DMS153 (cell line): Measurements from ENCODE around the gene QSER1.
"Not testable (repeated sequence)": the region's sequence is repeated elsewhere in the genome, so short reads cannot be mapped to it uniquely, and the experiment has no call there.

Experiments used
- DNase-seq: peaks from one replicate; lab custom pipeline; 2025; lab: John Stamatoyannopoulos, UW

The QSER1 gene

GRCh38 chr11:32935462-32936029 lies 42.9 kb downstream of the QSER1 start:
- DNase-seq: no peak

DNA sequence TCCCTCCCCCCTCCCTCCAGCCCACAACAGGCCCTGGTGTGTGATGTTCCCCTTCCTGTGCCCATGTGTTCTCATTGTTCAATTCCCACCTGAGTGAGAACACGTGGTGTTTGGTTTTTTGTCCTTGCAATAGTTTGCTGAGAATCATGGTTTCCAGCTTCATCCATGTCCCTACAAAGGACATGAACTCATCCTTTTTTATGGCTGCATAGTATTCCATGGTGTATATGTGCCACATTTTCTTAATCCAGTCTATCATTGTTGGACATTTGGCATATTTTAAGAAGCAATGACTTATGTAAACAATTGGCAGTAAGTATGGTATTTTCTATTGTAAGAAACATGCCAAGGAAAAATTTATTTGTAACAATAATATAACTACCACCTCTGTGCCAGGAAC lies 43.6 kb downstream of the QSER1 start:
- DNase-seq: not testable (repeated sequence)

DNA sequence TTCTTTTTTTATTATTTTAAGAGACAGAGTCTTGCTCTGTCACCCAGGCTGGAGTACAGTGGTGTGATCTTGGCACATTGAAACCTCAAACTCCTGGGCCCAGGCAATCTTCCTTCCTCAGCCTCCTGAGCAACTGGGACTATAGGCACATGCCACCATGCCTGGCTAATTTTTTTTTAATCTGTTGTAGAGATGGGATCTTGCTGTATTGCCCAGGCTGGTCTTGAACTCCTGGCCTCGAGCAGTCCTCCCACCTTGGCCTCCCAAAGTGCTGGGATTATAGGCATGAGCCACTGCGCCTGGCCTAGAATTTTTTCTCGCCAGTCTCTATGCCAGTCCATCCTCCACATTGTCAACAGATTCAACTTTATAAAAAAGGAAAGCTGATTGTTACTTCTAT lies 44.7 kb downstream of the QSER1 start:
- DNase-seq: not testable (repeated sequence)

GRCh38 chr11:32939046-32939445 lies 46.4 kb downstream of the QSER1 start:
- DNase-seq: no peak

DNA sequence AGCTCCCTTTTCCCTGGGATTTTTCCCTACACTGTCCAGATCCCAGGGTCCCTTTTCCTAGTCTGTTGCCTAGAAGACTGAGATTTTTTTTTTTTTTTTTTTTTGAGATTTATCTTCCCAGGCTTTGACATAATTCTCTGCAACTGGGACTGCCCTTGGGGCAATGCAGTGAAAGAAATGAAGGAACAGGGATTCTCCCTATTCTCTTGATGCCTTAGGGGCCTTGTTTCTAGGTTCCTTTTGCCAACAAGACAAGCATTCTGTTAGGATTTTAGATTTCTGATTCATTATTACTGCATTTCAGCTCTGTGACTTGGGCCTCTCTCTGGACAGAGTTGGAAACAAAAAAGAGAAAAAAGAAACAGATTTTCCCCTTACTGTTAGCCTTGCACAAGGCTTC lies 47.3 kb downstream of the QSER1 start:
- no peak for DNase-seq

- no peak for DNase-seq
These were observed 48.3 kb downstream of the QSER1 start for GRCh38 chr11:32940865-32941264.

DNA sequence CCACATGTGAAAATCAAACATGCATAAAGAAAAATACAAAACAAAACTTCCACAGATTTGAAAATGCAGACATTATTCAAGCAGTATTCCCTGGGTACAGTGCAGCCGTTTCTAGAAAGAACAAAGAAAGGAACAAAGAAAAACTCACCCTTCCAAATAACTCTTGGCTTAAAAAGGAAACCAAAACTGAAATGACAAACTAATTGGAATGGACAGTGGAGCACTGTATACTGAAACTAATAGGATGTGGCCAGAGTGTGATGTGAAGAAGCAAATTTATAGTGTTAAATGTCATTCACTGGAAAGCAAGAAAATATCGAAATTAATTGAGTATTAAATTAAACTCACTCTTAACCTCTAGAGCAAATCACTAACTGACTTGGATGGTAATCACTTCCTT lies 55.4 kb downstream of the QSER1 start:
- no peak for DNase-seq

DNA sequence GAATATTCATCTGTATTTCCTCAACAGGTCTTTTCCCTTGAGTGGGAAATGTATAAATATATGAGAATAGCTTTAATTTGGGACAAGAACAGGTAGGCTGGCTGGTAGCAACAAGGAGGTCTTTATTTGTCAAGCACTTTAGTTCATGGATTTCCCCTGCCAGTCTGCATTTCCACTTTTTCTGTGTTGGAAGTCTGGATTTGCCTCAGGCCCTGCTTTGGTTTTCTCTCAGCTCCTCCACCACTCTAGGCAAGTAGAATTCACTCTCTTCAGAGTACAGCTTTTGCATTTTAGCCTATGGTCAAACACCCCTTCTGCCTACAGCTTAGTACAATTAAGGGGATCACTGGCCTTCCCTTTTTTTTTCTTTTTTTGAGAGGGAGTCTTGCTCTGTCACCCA lies 57.1 kb downstream of the QSER1 start:
- no peak for DNase-seq

GRCh38 chr11:32952421-32952820 lies 59.8 kb downstream of the QSER1 start:
- DNase-seq: no peak

DNA sequence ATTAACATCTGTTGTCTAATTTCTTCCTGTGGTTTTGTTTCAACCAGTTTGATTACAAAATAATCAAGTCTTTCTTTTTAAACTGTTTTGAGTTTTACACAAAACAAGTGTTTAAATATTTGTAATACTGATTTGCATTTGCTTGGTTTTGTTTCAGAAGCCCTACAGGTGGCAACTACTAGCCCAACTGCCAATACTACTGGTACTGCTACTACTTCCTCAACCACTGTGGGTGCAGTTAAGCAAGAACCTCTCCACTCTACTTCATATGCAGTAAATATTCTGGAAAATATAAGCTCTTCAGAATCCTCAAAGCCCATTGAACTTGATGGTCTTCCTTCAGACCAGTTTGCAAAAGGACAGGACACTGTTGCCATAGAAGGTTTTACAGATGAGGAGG lies 61.1 kb downstream of the QSER1 start:
- no peak for DNase-seq

GRCh38 chr11:32960553-32961164 lies 68.0 kb downstream of the QSER1 start:
- DNase-seq: peak; percentile 44

DNA sequence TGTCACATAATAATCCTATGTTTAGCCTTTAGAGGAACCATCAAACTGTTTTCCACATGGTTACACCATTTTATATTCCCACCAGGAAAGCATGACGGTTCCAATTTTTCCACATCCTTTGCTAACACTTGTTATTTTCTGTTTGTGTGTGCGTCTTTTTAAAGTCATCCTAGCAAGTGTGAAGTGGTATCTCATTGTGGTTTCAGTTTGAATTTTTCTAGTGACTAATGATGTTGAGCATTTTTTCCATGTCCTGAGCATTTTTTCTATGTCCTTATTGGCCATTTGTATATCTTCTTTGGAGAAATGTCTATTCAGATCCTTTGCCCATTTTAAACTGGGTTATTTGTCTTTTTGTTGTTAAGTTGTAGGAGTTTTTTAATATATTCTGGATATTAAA lies 69.4 kb downstream of the QSER1 start:
- DNase-seq: no peak

DNA sequence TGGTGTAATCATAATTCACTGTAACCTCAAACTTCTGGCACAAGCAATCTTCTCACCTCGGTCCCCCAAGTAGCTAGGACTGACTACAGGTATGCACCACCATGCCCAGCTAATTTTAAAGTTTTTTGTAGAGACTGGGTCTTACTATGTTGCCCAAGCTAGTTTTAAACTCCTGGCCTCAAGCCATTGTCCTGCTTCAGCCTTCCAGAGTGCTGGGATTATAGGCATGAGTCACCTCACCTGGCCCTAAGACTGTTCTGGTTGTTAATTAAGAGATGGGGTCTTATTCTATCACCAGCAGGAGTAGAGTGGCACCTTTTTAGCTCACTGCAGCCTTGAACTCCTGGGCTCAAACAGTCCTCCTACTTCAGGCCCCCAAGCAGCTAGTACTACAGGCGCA lies 71.1 kb downstream of the QSER1 start:
- DNase-seq: no peak

- no peak for DNase-seq
These were observed 75.9 kb downstream of the QSER1 start for GRCh38 chr11:32968541-32968940.

DNA sequence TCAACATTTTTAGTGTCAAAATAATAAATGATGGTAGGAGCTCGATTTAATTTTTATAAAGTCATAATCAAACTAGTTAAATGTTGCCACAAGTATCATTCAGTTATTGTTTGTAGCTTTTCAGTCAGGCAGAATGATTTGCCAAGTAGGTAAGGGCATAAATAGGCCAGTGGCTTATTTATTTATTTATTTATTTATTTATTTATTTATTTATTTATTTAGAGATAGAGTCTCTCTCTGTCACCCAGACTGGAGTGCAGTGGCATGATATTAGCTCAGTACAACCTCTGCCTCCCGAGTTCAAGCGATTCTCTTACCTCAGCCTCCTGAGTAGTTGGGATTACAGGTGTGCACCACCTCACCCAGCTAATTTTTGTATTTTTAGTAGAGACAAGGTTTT lies 79.6 kb downstream of the QSER1 start:
- DNase-seq: not testable (repeated sequence)

DNA sequence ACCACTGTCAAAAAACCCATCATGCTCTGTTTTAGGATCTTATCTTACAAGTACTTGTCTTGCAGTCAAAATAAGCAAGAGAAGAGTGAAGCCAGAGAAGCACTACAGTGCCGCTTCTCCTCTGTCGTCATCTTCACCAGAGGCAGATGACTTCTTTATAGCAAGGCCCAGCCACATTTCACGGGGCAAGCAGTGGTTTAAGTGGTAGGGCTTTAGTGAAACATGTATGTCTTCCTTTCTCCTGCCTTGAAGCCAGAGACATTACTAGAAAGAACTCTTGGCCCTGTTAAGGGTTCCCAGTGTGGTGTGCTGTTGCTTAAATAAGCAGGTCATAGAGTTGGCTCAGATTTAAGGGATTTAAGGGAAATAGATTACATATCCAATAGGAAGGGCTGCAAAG lies 80.2 kb downstream of the QSER1 start:
- DNase-seq: no peak

DNA sequence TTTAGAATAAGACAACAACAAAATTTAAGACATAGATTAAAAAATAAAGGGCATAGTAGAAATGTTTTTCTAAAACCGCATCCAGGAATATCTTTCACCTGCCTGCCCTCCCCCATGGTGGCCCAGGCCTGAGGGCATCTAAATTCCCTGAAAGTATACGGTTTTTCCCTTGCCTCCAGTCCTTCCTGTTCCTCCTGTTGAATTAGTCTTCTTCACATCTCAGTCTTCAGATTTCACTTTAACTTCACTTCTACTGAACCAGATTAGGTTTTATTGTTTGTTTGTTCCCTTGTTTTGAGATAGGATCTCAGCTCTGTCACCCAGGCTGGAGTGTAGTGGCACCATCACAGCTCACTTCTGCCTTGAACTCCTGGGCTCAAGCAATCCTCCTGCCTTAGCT lies 90.0 kb downstream of the QSER1 start:
- no peak for DNase-seq

DNA sequence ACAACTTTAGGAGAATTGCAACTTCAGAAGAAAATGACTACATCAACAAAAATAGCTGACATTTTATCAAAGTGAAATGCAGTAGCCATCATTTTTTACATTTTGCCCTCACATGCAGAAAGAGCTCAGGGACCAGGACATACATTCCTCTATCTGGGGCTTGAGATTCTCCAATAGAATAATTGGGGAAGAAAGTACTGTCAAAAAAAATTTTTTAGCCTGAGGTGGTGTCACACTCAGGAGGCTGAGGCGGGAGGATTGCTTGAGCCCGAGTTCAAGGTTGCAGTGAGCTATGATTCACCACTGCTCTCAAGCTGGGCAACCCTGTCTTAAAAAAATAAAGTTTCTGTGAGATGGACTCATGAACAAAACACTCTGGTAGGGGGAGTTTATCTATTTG lies 90.9 kb downstream of the QSER1 start:
- DNase-seq: no peak

DNA sequence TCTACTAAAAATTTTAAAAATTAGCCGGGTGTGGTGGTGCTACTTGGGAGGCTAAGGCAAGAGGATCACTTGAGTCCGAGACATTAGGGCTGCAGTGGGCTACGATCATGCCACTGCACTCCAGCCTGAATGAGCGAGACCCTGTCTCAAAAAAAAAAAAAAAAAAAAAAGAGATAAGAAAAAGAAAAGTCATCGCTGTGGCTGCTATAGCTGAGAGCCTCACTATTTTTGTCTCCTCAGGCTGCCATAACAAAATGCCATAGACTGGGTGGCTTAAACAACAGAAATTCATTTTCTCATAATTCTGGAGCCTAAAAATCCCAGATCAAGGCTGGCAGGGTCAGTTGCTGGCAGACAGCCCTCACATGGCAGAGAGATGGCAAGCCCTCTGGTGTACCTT lies 93.0 kb downstream of the QSER1 start:
- DNase-seq: no peak

DNA sequence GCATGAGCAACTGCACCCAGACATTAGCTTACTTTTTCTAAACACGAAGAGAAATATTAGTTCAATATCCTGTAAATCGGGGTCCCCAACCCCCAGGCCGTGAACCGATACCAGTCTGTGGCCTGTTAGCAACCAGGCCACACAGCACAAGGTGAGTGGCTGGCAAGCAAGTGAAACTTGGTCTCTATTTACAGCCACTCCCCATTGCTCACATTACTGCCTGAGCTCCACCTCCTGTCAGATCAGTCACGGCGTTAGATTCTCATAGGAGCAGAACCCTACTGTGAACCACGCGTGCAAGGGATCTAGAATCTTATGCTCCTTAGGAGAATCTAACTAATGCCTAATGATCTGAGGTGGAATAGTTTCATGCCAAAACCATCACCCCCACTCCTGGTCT lies 95.2 kb downstream of the QSER1 start:
- DNase-seq: no peak

- no peak for DNase-seq
These were observed 97.9 kb downstream of the QSER1 start for GRCh38 chr11:32990481-32990880.

- DNase-seq: no peak
These were observed 98.8 kb downstream of the QSER1 start for GRCh38 chr11:32991427-32991826.

DNA sequence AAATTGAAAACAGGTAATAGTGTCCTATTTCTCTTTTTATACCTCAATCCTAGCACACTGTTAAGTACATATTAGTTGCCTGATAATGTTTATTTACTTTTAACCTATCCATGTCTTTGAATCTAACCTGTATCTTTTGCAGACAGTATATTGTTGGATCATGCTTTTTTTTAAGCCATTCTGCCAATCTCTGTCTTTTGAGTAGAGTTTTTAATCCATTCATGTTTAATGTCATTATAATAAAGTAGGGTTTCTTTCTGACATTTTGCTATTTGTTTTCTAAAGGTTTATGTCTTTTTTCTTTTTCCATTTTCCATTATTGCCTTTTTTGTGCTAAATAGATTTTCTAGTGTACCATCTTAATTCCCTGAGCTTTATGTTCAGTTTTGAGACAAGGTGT lies 99.3 kb downstream of the QSER1 start:
- no peak for DNase-seq

DNA sequence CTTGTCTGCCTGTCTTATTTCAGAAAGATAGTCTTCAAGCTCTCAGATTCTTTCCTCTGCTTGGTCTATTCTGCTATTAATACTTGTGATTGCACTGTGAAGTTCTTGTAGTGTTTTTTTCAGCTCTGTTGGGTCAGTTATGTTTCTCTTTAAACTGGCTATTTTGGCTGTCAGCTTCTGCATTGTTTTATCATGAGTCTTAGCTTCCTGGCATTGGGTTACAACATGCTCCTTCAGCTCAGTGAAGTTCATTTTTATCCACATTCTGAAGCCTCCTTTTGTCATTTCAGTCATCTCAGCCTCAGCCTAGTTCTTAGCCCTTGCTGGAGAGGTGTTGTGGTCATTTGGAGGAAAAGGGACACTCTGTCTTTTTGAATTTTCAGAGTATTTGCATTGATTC lies 107.6 kb downstream of the QSER1 start:
- no peak for DNase-seq
